H1 (cell line): Measurements from ENCODE around the gene SLC35F3.

Source experiments
- CHD1 ChIP-seq: IDR thresholded peaks from 2 replicates; pipeline ENCODE4 v1.6.1; 2012; ENCODE audit warnings: low read depth, low read length, improper control_type of control experiment
- CTCF ChIP-seq, 3 experiments: IDR thresholded peaks; 1 replicate in 2 of 3; 2 replicates in 1 of 3; pipeline versions ENCODE4 v1.5.1 to v1.6.1; 2011; ENCODE audit warnings: low read length in 3 of 3, mild to moderate bottlenecking in 3 of 3, inconsistent platforms in 2 of 3, low read depth in 1 of 3, moderate library complexity in 1 of 3; ENCODE audit not compliant: insufficient read depth in 1 of 3; ENCODE audit errors: control extremely low read depth in 1 of 3
- JUN ChIP-seq: IDR thresholded peaks from 2 replicates; pipeline ENCODE4 v1.6.1; 2011; ENCODE audit warnings: low read depth, mild to moderate bottlenecking, improper control_type of control experiment, low read length
- SP1 ChIP-seq: IDR thresholded peaks from 2 replicates; pipeline ENCODE4 v1.6.1; 2011; ENCODE audit warnings: low read depth, low read length
- TF ChIP-seq, protein P1 (sequence below): IDR thresholded peaks from 2 replicates; pipeline ENCODE4 v1.6.1; 2012; ENCODE audit warnings: inconsistent platforms

- TF ChIP-seq JUN (no peak), CTCF (IDR thresholded peaks at IDR 0.05; ENCODE audit: control extremely low read depth in 1 of 3, insufficient read depth in 1 of 3, low read depth in 1 of 3, low read length in 3 of 3) (peak in 1 of 3 experiments; percentile 5; a peak in 1 of 4 replicates), SP1 (no peak), CHD1 (no peak)
- TF ChIP-seq, protein P1, sequence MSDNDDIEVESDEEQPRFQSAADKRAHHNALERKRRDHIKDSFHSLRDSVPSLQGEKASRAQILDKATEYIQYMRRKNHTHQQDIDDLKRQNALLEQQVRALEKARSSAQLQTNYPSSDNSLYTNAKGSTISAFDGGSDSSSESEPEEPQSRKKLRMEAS = no peak
Observed at GRCh38 chr1:233884461-233885151, 19.9 kb upstream of the SLC35F3 start.
